IMR-90 (cell line): ENCODE results near the gene RPS23. TPM values are rescaled to one million over a fixed set of nuclear protein-coding genes. Genes with fewer than 3 reads are reported as not detected.

Experiments
- ATAC-seq: fragments of 200-7000 bp; cut with Tn5 transposase; 2 replicates; pipeline ENCODE4 v1.9.1; 2020; ENCODE audit warnings: low read depth, mild to moderate bottlenecking, moderate library complexity
- BruUV-seq: library from RNA; stranded (reverse); fragments of 400-500 nt; replicated peaks from 2 replicates; lab custom pipeline; 2021; lab: Mats Ljungman, UMichigan
- CTCF ChIA-PET: fragments of 300-600 bp; formaldehyde crosslinking; extraction: SDS; loops from one replicate; lab custom pipeline; 2021; ENCODE audit warnings: antibody characterized with exemption; lab: Yijun Ruan, JAX
- POLR2A ChIA-PET: fragments of 300-600 bp; sonication (Branson Sonifier 250); formaldehyde crosslinking; loops from one replicate; lab custom pipeline; 2022; ENCODE audit warnings: antibody characterized with exemption; ENCODE audit not compliant: unreplicated experiment; lab: Charles Lee
- DNase-seq: peaks from one replicate; pipeline ENCODE4 v3.0.0; 2013
- H2AFZ ChIP-seq: replicated peaks from 2 replicates; pipeline ENCODE3; 2013; ENCODE audit warnings: low read length, mild to moderate bottlenecking; ENCODE audit not compliant: poor library complexity
- H2AK5ac ChIP-seq: 2 replicates; pipeline ENCODE4 v1.6.1; 2013; ENCODE audit warnings: low read depth, low read length, inconsistent platforms
- H2AK9ac ChIP-seq: replicated peaks from 2 replicates; pipeline ENCODE3; 2013; ENCODE audit warnings: mild to moderate bottlenecking, low read depth, low read length, moderate library complexity; ENCODE audit not compliant: poor library complexity
- H2BK120ac ChIP-seq: 2 replicates; pipeline ENCODE4 v1.6.1; 2013; ENCODE audit warnings: low read depth, low read length, inconsistent platforms
- H2BK15ac ChIP-seq: 3 replicates; pipeline ENCODE4 v1.6.1; 2013; ENCODE audit warnings: low read depth, low read length, inconsistent platforms
- H2BK20ac ChIP-seq: 2 replicates; pipeline ENCODE4 v1.6.1; 2013; ENCODE audit warnings: low read depth, mild to moderate bottlenecking, inconsistent platforms, low read length, moderate library complexity
- H2BK5ac ChIP-seq: 2 replicates; pipeline ENCODE4 v1.6.1; 2013; ENCODE audit warnings: mild to moderate bottlenecking, low read depth, low read length, inconsistent platforms; ENCODE audit not compliant: poor library complexity, severe bottlenecking
- H3K14ac ChIP-seq: replicated peaks from 2 replicates; pipeline ENCODE4 v1.6.1; 2013; ENCODE audit warnings: low read depth, low read length, inconsistent platforms
- H3K18ac ChIP-seq: 2 replicates; pipeline ENCODE4 v1.6.1; 2013; ENCODE audit warnings: low read depth, low read length, control low read depth
- H3K23ac ChIP-seq: 2 replicates; pipeline ENCODE4 v1.6.1; 2013; ENCODE audit warnings: low read depth, low read length, inconsistent platforms
- H3K27ac ChIP-seq: 2 replicates; pipeline ENCODE4 v1.5.1; 2013; ENCODE audit warnings: mild to moderate bottlenecking, control low read depth, low read length; ENCODE audit not compliant: insufficient read depth
- H3K27me3 ChIP-seq: 2 replicates; pipeline ENCODE4 v1.6.1; 2013; ENCODE audit warnings: low read length; ENCODE audit not compliant: control insufficient read depth, insufficient read depth
- H3K36me3 ChIP-seq: 2 replicates; pipeline ENCODE4 v1.6.1; 2013; ENCODE audit warnings: low read length, mixed read lengths; ENCODE audit not compliant: control insufficient read depth, insufficient read depth
- H3K4ac ChIP-seq: 2 replicates; pipeline ENCODE4 v1.6.1; 2013; ENCODE audit warnings: low read depth, low read length, inconsistent platforms
- H3K4me1 ChIP-seq: 2 replicates; pipeline ENCODE4 v1.6.1; 2013; ENCODE audit warnings: low read length, mixed read lengths; ENCODE audit not compliant: control insufficient read depth, insufficient read depth
- H3K4me2 ChIP-seq: 2 replicates; pipeline ENCODE4 v1.6.1; 2013; ENCODE audit warnings: low read depth, mild to moderate bottlenecking, control low read depth, low read length, moderate library complexity
- H3K4me3 ChIP-seq: 2 replicates; pipeline ENCODE4 v1.5.1; 2013; ENCODE audit warnings: low read depth, mild to moderate bottlenecking, control low read depth, low read length, moderate library complexity; ENCODE audit not compliant: insufficient read depth
- H3K56ac ChIP-seq: 2 replicates; pipeline ENCODE4 v1.6.1; 2013; ENCODE audit warnings: low read length, inconsistent platforms; ENCODE audit not compliant: insufficient read depth; ENCODE audit errors: extremely low read depth
- H3K79me1 ChIP-seq, 2 experiments: 2 replicates each; pipeline ENCODE4 v1.6.1; 2013; ENCODE audit warnings: low read length in 2 of 2, inconsistent platforms in 1 of 2, low read depth in 1 of 2
- H3K9ac ChIP-seq: 2 replicates; pipeline ENCODE4 v1.6.1; 2013; ENCODE audit warnings: low read depth, low read length, control low read depth
- H3K9me1 ChIP-seq: 2 replicates; pipeline ENCODE4 v1.6.1; 2013; ENCODE audit warnings: low read length, inconsistent platforms; ENCODE audit not compliant: insufficient read depth
- H3K9me3 ChIP-seq: 2 replicates; pipeline ENCODE4 v1.6.1; 2013; ENCODE audit warnings: low read length; ENCODE audit not compliant: control insufficient read depth, insufficient read depth
- H4K20me1 ChIP-seq: 2 replicates; pipeline ENCODE4 v1.6.1; 2013; ENCODE audit warnings: low read length, inconsistent platforms; ENCODE audit not compliant: insufficient read depth
- H4K5ac ChIP-seq: 2 replicates; pipeline ENCODE4 v1.6.1; 2013; ENCODE audit warnings: mild to moderate bottlenecking, low read depth, low read length, control low read depth
- H4K8ac ChIP-seq, 2 experiments: 2 replicates each; pipeline ENCODE4 v1.6.1; 2013; ENCODE audit warnings: low read depth in 2 of 2, low read length in 2 of 2, control low read depth in 1 of 2, inconsistent platforms in 1 of 2
- H4K91ac ChIP-seq: 2 replicates; pipeline ENCODE4 v1.6.1; 2013; ENCODE audit warnings: low read depth, low read length, inconsistent platforms; ENCODE audit not compliant: insufficient read depth
- BHLHE40 ChIP-seq: fragments of 150-350 bp; IDR thresholded peaks from 2 replicates; pipeline ENCODE4 v1.6.1; 2016; ENCODE audit warnings: mild to moderate bottlenecking, low read depth, low read length
- CEBPB ChIP-seq: IDR thresholded peaks from 2 replicates; pipeline ENCODE4 v1.6.1; 2012; ENCODE audit warnings: low read depth, low read length, improper control_type of control experiment
- CHD1 ChIP-seq: IDR thresholded peaks from 2 replicates; pipeline ENCODE4 v1.6.1; 2012; ENCODE audit warnings: low read depth, low read length, improper control_type of control experiment
- CTCF ChIP-seq: conservative IDR thresholded peaks from 2 replicates; pipeline ENCODE4 v1.5.1; 2012; ENCODE audit warnings: mild to moderate bottlenecking, low read depth, low read length, improper control_type of control experiment
- ELK1 ChIP-seq: fragments of 150-350 bp; IDR thresholded peaks from 2 replicates; pipeline ENCODE4 v1.6.1; 2016; ENCODE audit warnings: low read depth, mild to moderate bottlenecking, low read length, moderate library complexity, borderline replicate concordance
- FOS ChIP-seq: fragments of 150-350 bp; IDR thresholded peaks from 2 replicates; pipeline ENCODE4 v1.6.1; 2016; ENCODE audit warnings: low read depth, low read length
- MAFK ChIP-seq: IDR thresholded peaks from 2 replicates; pipeline ENCODE4 v1.6.1; 2012; ENCODE audit warnings: low read depth, low read length, improper control_type of control experiment
- MAZ ChIP-seq: IDR thresholded peaks from 2 replicates; pipeline ENCODE4 v1.6.1; 2012; ENCODE audit warnings: low read depth, mild to moderate bottlenecking, low read length, improper control_type of control experiment, moderate library complexity, borderline replicate concordance
- MXI1 ChIP-seq: IDR thresholded peaks from 2 replicates; pipeline ENCODE4 v1.6.1; 2012; ENCODE audit warnings: low read depth, mild to moderate bottlenecking, low read length, moderate library complexity, borderline replicate concordance
- NFE2L2 ChIP-seq: fragments of 150-350 bp; IDR thresholded peaks from 2 replicates; pipeline ENCODE4 v1.6.1; 2016; ENCODE audit warnings: low read depth, mild to moderate bottlenecking, low read length
- POLR2A ChIP-seq: IDR thresholded peaks from 2 replicates; pipeline ENCODE4 v1.6.1; 2012; ENCODE audit warnings: mild to moderate bottlenecking, low read depth, low read length
- RAD21 ChIP-seq: IDR thresholded peaks from 2 replicates; pipeline ENCODE4 v1.6.1; 2012; ENCODE audit warnings: low read length, improper control_type of control experiment
- RCOR1 ChIP-seq: IDR thresholded peaks from 2 replicates; pipeline ENCODE4 v1.6.1; 2012; ENCODE audit warnings: mild to moderate bottlenecking, low read length, improper control_type of control experiment; ENCODE audit not compliant: insufficient replicate concordance
- RFX5 ChIP-seq: IDR thresholded peaks from 2 replicates; pipeline ENCODE4 v1.8.0; 2012; ENCODE audit warnings: low read depth, mild to moderate bottlenecking, low read length, moderate library complexity
- SMC3 ChIP-seq: fragments of 150-350 bp; IDR thresholded peaks from 2 replicates; pipeline ENCODE4 v1.6.1; 2016; ENCODE audit warnings: low read depth, mild to moderate bottlenecking, antibody characterized with exemption, low read length, moderate library complexity
- USF2 ChIP-seq: fragments of 150-350 bp; IDR thresholded peaks from 2 replicates; pipeline ENCODE4 v1.6.1; 2017; ENCODE audit warnings: mild to moderate bottlenecking, antibody characterized with exemption, low read length, low read depth
- dilution Hi-C: fragments of 300-500 bp; cut with HindIII; formaldehyde crosslinking; loops from one replicate; pipeline ENCODE4 v1.14.3; 2018; ENCODE audit warnings: low sequenced_read_pairs; ENCODE audit not compliant: unreplicated experiment
- in situ Hi-C: fragments of 300-500 bp; cut with MboI; formaldehyde crosslinking; loops from 3 replicates; pipeline ENCODE4 v1.14.3; 2019; ENCODE audit warnings: low sequenced_read_pairs, inconsistent platforms, mixed read lengths
- intact Hi-C: fragments of 100-400 bp; cut with micrococcal nuclease; formaldehyde crosslinking; loops from 2 replicates; pipeline ENCODE4 v1.10.0; 2022
- polyA plus RNA-seq, 3 experiments: library from polyadenylated mRNA; depleted of rRNA; stranded (reverse); fragments of >200 nt; gene quantifications; 2 replicates each; pipeline ENCODE4 v1.2.3, GENCODE V29; 2012; ENCODE audit warnings: low replicate concordance in 1 of 3
- total RNA-seq: library from RNA; depleted of rRNA; stranded (reverse); fragments of >200 nt; gene quantifications from 2 replicates; pipeline ENCODE4 v1.2.3, GENCODE V29; 2012

Gene RPS23
- total and polyA plus RNA-seq, 2 of the 4 experiments (the other 2 are of a cell fraction), result 3,186 to 3,318 TPM

- ATAC-seq (no peak), DNase-seq (no peak)
- Histone ChIP-seq H3K14ac (no peak overlapping the region), H3K27ac (no peak overlapping the region), H2BK5ac (no peak overlapping the region), H3K9me1 (peaks cover 3% of the 10 kb centered on the region), H2BK20ac (no peak overlapping the region), H2AFZ (no peak overlapping the region), H3K9ac (no peak overlapping the region), H3K4me2 (no peak overlapping the region), H2BK120ac (no peak overlapping the region), H4K91ac (no peak overlapping the region), H2BK15ac (no peak overlapping the region), H3K4me3 (no peak overlapping the region), H4K8ac (no peak overlapping the region), H3K27me3 (no peaks in the 10 kb centered on the region), H3K4ac (no peak overlapping the region), H3K23ac (no peak overlapping the region), H2AK5ac (no peak overlapping the region), H2AK9ac (no peak overlapping the region), H3K36me3 (no peaks in the 10 kb centered on the region), H4K5ac (no peak overlapping the region), H3K4me1 (peaks cover 1% of the 10 kb centered on the region; the same call in 1 of the 2 replicates), H3K56ac (no peak overlapping the region), H3K79me1 (no peaks in the 10 kb centered on the region), H3K18ac (no peak overlapping the region), H4K20me1 (no peaks in the 10 kb centered on the region), H3K9me3 (no peaks in the 10 kb centered on the region)
- no TSS peak for BruUV-seq
- intact Hi-C loops (loop anchor here (10.0 kb wide), 1 partner anchor 748 kb away; no protein-coding TSS in a partner anchor), in situ Hi-C loops (no loop called here), dilution Hi-C loops (no loop called here)
- ChIA-PET POLR2A (no interaction called here), CTCF (no interaction called here)
- TF ChIP-seq RAD21, result no peak
- TF ChIP-seq BHLHE40, result no peak
- TF ChIP-seq NFE2L2, result no peak
- TF ChIP-seq RFX5, result no peak
- TF ChIP-seq CTCF, result no peak
- TF ChIP-seq CEBPB, result no peak
- no peak for TF ChIP-seq POLR2A
- TF ChIP-seq USF2, result no peak
- no peak for TF ChIP-seq ELK1
- TF ChIP-seq MXI1, result no peak
- TF ChIP-seq MAFK, result no peak
- TF ChIP-seq FOS, result no peak
- TF ChIP-seq RCOR1, result no peak
- TF ChIP-seq CHD1, result no peak
- TF ChIP-seq SMC3, result no peak
- TF ChIP-seq MAZ, result no peak
Measured at GRCh38 chr5:82252744-82253143, 25.4 kb downstream of the RPS23 start.
